ENCODE results near the gene N4BP2L1.

DNA sequence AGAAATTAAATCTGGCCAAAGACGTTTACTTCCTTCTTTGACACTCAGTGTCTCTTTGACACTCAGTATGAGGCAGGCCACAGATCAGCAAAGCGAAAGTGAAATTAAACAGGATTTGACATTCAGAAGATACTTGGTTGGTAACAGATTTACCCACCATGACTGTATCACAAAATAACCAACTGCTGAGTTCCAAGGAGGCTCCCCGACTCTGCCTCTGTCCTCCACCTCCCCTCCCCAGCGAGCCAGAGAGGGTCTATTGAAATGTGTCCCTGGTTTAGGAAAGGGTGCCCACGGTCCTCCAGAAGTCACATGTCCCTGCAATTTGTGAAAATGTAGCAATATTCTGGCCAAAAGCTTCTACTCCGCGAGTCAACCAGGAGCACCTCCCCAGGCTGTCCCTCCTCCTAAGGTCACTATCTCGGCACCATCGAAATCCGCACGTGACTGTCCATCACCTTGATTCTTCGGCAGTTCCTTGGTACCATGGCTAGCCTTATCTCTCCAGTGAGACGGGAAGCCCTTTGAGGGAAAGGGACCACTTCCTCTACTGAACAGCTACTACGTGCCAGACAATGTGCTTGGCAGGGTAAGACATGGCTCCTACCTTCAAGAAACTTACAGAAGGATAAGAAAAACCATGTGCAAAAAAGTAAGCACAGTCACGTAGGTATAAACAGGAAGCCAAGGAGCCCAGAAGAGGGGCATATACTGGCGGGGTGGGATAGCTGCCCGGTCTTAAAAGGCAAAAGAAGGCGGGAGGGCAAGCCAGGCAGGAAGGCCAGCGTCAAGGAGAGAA is 1.5 kb downstream of the N4BP2L1 start:
- TF ChIP-seq, protein P1, sequence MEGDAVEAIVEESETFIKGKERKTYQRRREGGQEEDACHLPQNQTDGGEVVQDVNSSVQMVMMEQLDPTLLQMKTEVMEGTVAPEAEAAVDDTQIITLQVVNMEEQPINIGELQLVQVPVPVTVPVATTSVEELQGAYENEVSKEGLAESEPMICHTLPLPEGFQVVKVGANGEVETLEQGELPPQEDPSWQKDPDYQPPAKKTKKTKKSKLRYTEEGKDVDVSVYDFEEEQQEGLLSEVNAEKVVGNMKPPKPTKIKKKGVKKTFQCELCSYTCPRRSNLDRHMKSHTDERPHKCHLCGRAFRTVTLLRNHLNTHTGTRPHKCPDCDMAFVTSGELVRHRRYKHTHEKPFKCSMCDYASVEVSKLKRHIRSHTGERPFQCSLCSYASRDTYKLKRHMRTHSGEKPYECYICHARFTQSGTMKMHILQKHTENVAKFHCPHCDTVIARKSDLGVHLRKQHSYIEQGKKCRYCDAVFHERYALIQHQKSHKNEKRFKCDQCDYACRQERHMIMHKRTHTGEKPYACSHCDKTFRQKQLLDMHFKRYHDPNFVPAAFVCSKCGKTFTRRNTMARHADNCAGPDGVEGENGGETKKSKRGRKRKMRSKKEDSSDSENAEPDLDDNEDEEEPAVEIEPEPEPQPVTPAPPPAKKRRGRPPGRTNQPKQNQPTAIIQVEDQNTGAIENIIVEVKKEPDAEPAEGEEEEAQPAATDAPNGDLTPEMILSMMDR (IDR thresholded peaks at IDR 0.05; ENCODE audit: low read depth, low read length) = no peak
- peak; percentile 14 for TF ChIP-seq POLR2A (IDR thresholded peaks at IDR 0.05; ENCODE audit: extremely low read depth, insufficient read length)
- TF ChIP-seq MYC (IDR thresholded peaks at IDR 0.05; ENCODE audit: low read depth, low read length) = peak; percentile 55; the same call in 1 of the 2 replicates
